IPS-11a (cell line): Measurements from ENCODE around the gene WAC.
A peak's percentile ranks its signal among the peaks of the same experiment; 100 is the strongest.
"Not testable (repeated sequence)": the region's sequence is repeated elsewhere in the genome, so short reads cannot be mapped to it uniquely, and the experiment has no call there.

ENCODE experiments used
- H3K4me3 ChIP-seq: one replicate; pipeline ENCODE4 v1.5.1; 2013; ENCODE audit warnings: low read depth, low read length, control low read depth

WAC gene, protein sequence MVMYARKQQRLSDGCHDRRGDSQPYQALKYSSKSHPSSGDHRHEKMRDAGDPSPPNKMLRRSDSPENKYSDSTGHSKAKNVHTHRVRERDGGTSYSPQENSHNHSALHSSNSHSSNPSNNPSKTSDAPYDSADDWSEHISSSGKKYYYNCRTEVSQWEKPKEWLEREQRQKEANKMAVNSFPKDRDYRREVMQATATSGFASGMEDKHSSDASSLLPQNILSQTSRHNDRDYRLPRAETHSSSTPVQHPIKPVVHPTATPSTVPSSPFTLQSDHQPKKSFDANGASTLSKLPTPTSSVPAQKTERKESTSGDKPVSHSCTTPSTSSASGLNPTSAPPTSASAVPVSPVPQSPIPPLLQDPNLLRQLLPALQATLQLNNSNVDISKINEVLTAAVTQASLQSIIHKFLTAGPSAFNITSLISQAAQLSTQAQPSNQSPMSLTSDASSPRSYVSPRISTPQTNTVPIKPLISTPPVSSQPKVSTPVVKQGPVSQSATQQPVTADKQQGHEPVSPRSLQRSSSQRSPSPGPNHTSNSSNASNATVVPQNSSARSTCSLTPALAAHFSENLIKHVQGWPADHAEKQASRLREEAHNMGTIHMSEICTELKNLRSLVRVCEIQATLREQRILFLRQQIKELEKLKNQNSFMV

DNA sequence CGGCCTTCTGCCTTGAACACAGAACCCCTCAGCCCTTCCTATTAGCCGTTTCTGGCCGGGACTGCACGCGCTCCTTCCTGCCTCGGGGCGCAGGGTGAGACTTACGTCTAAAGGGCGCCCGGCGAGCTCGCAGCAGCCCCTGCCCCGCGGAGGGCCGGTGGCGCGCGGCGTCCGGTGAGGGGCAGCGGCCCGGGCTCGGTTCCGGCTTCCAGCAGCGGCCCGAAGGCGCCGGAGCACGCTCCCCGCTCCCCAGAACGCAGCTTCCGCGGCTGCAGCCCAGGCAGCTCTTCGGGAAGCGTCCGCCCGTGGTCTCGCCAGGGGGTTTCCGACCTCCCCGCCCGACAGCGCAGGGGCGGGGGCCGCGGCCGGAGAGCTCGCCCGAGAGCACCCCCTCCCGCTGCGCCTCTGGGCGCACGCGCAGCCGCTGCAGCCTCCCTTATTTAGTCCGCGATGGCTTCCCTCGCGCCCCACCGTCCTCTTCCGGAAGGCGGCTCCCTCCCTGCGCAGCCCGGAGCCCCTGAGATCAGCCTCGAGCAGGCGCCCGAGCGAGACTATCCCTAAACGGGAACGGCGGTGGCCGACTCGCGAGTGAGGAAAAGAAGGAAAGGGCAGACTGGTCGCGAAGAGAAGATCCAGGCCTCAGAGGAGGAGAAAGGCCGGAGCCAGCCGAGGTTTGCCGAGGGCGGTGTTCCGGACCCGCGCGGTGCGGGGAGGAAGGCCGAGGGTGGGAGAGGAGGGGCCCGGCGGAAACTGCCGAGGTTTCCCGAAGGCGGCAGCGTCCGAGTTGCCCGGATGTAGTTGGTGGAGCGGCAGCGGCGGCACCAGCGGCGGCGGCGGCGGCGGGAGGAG is at the start of gene WAC:
Gene WAC, plus strand, starts transcription at position 782 of the 849 bp plus-strand sequence. CDS start 462 bp downstream, outside the sequence.
- H3K4me3 ChIP-seq: peak within 1 kb of the TSS; percentile 86

DNA sequence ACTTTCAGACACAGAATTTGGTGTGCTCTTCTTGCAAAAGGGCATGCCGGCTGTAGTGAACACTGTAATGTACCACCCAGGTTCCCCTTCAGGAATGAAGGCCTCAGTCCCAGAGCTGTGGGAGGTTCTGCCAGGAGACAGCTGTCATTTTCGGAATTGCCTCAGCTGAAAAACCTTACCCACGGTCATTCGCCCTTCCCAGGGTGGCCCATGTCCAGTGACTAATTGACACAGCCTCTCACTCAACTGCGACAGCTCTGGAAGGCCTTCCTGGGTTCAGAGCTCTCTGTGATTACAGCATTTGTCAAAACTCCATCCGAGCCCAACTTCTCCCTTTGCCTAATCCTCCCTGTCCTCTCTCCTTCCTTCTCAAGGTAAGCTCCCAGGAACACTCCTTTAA is 43.7 kb upstream of the WAC start:
- no peak overlapping the region for H3K4me3 ChIP-seq

DNA sequence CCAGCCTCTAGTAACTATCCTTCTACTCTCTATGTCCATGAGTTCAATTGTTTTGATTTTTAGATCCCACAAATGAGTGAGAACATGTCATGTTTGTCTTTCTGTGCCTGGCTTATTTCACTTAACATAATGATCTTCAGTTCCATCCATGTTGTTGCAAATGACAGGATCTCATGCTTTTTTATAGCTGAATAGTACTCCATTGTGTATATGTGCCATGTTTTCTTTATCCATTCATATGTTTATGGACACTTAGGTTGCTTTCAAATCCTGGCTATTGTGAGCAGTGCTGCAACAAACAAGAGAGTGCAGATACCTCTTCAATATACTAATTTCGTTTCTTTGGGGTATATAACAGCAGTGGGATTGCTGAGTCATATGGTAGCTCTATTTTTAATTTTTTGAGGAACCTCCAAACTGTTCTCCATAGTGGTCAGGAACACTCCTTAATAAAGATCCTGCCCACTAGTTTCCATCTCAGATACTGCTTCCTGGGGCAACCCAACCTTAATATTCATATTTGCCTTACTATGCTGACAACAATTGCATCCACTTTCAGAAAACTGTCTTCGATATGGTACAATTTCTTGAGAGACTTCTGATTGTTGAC is 42.6 kb upstream of the WAC start:
- not testable (repeated sequence) for H3K4me3 ChIP-seq

DNA sequence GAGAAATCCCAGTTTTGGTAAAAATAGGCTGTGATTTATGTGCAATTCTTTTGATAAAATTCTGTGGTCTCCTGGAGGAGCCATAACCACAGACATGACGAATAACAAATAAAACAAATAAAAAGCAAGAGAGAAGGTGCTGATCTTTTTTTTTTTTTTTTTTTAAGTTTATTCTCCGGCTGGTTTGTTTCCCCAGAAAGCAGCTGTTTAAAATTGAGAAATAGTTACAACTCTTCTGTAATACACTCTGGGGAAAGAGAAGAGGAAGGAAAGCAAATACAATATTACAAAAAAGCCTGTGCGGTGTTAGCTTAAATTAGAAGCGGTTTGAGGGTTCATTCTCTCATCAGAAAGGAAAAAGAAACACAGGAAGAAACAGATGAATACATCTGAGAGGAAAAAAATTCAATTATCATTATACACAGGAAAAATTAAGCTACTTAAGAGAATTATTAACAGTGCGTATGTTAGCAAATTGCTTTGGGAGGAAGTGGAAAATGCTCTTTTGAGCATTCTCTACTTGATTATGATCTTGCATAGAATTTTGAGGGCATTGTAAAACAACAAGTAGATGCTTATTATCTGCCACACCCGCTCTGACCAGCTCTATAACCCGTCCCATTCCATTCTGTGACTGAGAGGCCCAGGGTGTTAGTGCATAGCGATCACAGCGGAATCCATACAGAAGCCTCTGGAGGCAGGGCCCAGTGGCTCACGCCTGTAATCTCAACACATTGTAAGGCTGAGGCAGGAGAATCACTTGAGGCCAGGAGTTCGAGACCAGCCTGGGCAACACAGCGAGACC is 40.6 kb upstream of the WAC start:
- H3K4me3 ChIP-seq: no peak overlapping the region

DNA sequence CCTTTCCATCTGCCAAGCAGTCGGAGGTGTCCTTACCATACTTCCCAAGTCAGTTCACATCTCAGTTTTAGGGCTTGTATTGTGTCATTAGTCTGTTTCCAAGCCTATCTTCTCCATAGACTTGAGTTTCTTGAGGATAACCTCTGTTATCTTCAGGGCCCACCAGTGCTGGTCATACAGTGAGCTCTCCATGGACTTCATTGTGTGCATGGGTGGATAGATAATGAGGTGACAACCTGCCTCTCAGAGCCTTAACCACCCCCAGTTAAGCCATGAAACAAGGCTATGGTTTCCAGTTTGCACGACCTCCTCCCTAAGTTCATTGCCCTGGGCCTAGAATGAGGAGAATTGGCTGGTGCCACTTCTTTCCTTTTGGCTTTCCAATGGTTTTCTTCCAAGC is 38.5 kb upstream of the WAC start:
- H3K4me3 ChIP-seq: no peak overlapping the region

DNA sequence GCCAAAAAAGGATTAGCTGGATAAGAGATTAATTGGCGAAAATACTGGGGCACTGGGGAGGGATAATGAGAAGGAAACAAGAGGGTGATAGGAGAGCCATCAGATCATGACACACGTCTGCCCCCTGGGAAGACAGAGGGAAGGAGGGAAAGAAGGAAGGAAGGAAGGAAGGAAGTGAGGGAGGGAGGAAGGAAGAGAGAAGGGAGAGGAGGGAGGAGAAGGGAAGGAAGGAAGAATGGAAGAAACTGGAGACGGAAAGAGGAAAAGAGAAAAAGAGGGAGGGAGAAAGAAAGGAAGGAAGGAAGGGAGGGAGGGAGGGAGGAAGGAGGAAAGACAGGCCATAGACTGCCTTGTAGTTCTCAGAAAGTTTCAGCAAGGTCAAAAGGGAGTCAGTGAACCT is 37.8 kb upstream of the WAC start:
- no peak overlapping the region for H3K4me3 ChIP-seq

DNA sequence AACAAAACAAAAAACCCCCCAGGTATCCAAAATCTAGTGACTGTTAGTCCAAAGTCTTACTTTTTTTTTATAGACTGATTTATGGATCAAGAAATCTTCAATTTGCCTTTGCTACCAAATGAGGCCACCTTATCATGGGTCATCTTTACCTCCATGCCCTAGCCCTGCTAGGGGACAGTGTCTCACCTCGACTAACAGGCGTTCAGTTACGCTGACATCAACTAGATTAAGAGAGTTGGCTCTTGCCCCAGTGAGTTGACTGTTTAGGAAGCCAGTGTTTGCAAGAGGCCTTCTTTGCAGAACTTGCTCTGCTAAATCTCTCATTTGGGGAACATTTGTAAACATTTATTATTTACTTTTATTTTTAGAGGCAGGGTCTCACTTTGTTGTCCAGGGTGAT is 36.9 kb upstream of the WAC start:
- no peak overlapping the region for H3K4me3 ChIP-seq

DNA sequence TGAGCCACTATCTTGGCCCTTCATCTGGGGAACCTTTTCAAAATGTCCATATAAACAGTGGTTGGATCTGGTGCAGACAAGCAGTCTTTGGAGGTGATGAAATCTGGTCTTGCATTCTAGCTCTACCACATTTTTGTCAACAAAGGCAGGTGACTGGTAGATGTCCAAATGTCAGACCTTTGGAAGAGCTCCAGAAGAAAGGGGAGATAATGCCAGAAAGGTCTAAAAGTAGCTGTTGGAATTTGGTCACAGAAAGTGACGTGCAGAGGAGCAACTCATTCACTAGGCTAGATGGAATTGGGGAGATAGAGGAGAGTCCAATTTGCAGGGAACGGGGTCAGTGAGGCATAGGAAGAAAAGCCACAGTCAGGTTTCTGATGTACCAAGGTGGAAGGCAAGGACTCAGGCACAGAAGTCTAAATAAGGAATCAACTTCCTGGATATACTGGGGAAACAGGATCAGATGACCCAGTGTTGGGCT is 36.4 kb upstream of the WAC start:
- H3K4me3 ChIP-seq: no peak overlapping the region

DNA sequence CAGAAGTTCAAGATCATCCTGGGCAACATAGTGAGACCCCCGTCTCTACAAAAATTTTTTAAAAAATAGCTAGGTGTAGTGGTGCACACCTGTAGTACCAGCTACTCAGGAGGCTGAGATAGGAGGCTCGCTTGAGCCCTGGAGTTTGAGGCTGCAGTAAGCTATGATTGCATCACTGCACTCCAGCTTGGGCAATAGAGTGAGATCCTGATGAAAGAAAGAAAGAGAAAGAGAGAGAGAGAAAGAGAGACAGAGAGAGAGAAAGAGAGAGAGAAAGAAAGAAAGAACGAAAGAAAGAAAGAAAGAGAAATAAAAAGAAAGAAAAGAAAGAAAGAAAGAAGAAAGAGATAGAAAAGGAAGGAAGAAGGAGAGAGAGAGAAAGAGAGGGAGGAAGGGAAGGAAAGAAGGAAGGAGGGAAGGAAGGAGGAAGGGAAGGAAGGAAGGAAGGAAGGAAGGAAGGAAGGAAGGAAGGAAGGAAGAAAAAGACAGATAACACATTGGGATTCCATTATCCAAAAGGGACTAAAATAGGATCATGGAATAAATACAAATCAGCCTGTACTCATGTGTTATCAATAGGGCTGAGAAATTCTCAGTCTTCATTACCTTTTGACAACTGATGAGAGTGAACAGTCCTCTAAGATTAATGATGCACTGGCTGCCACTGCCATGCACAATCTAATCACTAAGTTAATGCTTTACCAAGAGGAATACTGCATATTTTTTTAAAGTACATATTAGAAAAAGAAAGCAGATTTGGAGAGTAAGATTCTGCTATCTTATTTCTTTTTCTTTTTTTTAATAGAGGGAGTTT is 35.4 kb upstream of the WAC start:
- no peak overlapping the region for H3K4me3 ChIP-seq

DNA sequence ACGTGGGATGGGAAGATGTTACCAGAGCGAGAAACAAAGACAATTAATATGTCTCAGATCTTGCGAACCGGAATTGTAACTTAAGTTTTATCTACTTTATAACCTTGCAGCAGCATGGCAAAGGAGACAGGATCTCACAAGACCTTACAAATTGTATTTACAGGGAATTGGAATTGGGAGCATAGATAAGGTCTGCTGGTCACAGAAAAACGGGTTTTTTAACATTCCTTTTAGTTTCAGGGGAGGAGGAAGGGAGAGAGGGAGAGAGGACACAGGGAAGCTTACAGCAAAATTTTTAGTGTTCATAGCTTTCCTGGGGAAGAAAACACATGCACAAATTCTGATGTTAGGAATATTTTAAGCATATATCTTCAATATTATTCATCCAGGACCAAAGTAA is 32.7 kb upstream of the WAC start:
- H3K4me3 ChIP-seq: not testable (repeated sequence)

DNA sequence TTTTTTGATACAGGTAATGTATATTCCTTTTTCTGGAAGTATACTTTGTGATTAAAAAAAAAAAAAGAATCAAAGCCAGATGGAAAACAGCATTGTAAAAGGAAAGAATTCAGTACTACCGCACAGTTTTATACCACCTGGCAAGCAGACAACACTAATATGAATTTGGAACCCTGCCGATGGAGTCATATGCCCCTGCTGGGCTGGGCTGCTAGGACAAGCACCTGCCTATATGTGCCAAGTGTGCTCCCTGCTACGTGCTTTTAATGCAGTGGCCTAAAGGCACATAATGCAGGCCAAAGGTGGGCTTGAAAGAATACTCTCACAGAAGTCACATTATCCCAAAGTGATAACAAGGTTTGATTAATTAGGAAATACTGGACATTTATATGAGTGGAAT is 29.8 kb upstream of the WAC start:
- no peak overlapping the region for H3K4me3 ChIP-seq

DNA sequence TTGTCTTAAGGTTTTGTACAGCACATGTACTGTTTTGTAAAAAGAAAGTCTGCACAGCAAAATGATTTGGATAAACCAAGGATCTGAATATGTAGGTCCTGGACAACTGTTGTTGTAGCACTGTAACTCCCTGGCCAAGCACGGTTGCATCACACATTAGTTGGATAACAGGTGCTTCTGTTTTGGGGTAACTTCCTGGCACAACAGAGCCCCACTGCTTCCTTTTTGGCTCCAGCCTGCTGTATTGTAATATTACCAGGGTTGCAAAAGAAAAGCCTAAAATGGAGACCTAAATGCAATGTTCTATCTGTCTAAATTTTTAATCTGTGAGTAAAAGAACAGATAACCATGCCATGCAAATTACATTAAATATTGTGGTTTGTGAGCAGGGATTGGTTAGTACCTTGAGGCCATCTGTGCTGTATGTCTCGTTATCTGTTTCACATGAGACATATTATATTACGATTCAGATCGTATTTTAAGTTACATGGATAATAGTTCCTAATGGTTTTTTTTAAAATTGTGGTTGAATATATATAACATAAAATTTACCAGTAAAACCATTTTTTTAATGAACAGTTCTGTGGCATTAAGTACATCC is 27.5 kb upstream of the WAC start:
- H3K4me3 ChIP-seq: no peak overlapping the region

DNA sequence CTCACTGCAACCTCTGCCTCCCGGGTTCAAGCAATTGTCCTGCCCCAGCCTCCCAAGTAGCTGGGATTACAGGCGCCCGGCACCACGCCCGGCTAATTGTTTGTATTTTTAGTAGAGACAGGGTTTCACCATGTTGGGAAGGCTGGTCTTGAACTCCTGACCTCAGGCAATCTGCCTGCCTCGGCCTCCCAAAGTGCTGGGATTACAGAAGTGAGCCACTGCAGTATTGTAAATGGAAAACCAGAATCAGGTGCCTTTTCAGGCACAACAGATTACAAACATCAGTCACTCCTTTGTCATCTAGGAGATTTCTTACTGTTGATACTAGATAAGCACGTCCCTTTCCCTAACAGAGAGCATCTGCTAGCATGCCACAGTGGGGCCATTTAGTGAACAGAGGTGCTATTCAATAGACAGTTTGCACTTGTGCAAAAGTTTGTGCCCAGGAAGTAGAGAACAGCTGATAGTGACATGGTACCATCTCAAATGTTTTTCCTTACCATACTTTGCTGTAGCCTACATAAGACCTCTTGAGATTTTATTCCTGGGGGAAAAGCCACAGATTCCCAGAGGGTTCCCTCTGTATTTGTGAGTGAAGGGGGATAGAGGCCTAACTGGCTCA is 24.5 kb upstream of the WAC start:
- H3K4me3 ChIP-seq: no peak overlapping the region

DNA sequence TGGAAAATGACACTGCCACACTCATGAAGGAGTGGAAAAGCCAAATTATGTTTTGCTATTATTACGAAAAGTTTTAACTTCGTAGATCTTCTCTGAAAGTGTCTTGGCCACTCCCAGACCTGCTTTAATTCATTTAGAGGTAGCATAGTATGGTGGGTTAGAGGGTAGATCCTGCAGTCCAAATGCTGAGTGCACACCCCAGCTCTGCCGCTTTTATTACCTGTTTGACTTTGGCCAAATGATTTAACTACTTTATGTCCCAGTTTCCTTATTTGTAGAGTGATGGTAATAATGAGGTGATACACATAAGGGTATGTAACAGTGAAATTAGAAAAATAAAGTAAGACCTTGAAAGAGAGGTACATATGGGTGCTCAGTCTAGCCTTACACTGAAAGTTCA is 23.6 kb upstream of the WAC start:
- no peak overlapping the region for H3K4me3 ChIP-seq

DNA sequence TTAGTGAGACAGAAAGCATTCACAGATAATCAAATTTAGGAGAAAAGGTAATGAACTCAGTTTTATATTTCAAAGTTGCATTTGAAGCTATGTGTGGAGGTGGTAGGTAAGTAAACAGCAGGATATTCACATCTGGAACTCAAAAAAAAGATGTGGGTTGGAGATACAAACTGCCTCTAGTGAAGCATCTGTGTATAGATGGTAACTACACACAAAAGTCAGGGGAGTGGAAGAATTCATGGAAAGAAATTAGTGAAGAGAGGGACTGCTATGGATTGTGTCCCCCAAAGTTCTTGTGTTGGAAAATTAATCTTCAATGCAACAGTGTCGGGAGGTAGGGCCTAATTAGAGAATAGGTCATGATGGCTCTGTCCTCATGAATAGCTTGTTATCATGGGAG is 18.3 kb upstream of the WAC start:
- no peak overlapping the region for H3K4me3 ChIP-seq

DNA sequence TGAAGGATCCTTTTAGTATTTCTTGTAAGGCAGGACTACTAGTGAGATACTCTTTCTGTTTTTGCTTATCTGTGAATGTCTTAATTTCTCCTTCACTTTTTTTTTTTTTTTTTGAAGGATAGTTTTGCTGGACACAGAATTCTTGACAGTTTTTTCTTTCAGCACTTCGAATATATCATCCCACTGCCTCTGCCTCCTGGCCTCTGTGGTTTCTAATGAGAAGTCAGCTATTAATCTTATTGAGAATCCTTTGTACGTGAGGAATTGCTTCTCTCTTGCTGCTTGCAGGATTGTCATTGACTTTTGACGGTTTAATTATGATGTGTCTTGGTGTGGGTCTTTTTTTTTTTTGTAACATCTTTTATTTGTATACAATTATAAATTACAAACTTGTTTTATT is 12.6 kb upstream of the WAC start:
- H3K4me3 ChIP-seq: no peak overlapping the region

DNA sequence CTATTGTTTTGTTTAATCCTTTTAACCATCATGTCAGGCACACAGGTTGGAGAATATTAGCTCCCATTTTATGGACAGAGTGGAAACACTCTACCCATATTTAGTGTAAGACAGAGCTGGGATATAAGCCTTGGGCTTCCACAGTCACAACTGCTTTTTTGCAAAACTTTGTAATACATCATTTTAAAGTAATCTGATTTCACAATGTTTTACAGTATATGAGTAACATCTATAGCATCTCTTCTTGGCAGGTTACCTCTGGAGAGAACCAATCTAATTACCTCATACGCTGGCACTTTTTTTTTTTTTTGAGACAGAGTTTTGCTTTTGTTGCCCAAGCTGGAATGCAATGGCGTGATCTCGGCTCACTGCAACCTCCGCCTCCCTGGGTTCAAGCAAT is 12.1 kb upstream of the WAC start:
- H3K4me3 ChIP-seq: not testable (repeated sequence)

DNA sequence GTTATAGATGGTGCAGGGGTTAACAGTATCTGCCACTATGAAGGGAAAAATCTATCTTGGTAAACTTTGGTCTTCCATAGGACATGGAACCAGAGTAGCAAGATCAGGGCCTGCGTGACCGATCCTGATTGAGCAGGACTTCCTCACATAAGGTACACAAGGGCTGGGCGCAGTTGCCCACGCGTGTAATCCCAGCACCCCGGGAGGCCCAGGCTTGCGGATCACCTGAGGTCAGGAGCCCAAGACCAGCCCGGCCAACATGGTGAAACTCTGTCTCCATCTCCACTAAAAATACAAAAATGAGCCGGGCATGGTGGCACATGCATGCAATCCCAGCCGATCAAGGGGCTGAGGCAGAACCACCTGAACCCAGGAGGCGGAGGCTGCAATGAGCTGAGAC is 11.0 kb upstream of the WAC start:
- not testable (repeated sequence) for H3K4me3 ChIP-seq
